DND-41 (cell line): ENCODE results near the gene SHB.

Experiments used
- ATAC-seq: fragments of 200-7000 bp; cut with Tn5 transposase; 3 replicates; pipeline ENCODE4 v1.9.1; 2021; ENCODE audit warnings: low read depth; ENCODE audit not compliant: insufficient read depth
- DNase-seq: peaks from one replicate; pipeline ENCODE4 v3.0.0-alpha.2; 2020
- H2AFZ ChIP-seq: 2 replicates; pipeline ENCODE4 v1.6.0; 2012; ENCODE audit warnings: low read depth, low read length
- H3K27ac ChIP-seq: 2 replicates; pipeline ENCODE4 v1.5.1; 2012; ENCODE audit warnings: low read length, inconsistent platforms
- H3K27me3 ChIP-seq: fragments of 200-600 bp; sonication (generic); 2 replicates; pipeline ENCODE4 v1.6.0; 2012; ENCODE audit warnings: low read length, mild to moderate bottlenecking, inconsistent platforms; ENCODE audit not compliant: insufficient read depth, poor library complexity
- H3K36me3 ChIP-seq: 2 replicates; pipeline ENCODE4 v1.5.1; 2012; ENCODE audit warnings: low read length, inconsistent platforms; ENCODE audit not compliant: insufficient read depth
- H3K4me1 ChIP-seq: 2 replicates; pipeline ENCODE4 v1.5.1; 2012; ENCODE audit warnings: mild to moderate bottlenecking, low read length; ENCODE audit not compliant: insufficient read depth
- H3K4me2 ChIP-seq: 2 replicates; pipeline ENCODE4 v1.6.0; 2012; ENCODE audit warnings: mild to moderate bottlenecking, moderate library complexity, low read length, inconsistent platforms; ENCODE audit not compliant: insufficient read depth
- H3K4me3 ChIP-seq, 2 experiments: fragments of 200-600 bp in 1 of 2; shearing (Covaris generic) in 1 of 2; 2 replicates each; pipeline ENCODE4 v1.5.1; 2012 to 2016; ENCODE audit warnings: inconsistent platforms in 2 of 2, low read length in 2 of 2, mild to moderate bottlenecking in 2 of 2, low read depth in 1 of 2, moderate library complexity in 1 of 2
- H3K79me2 ChIP-seq: 2 replicates; pipeline ENCODE4 v1.6.0; 2012; ENCODE audit warnings: low read length, inconsistent platforms; ENCODE audit not compliant: insufficient read depth
- H3K9ac ChIP-seq: 2 replicates; pipeline ENCODE4 v1.6.0; 2012; ENCODE audit warnings: low read depth, mild to moderate bottlenecking, inconsistent platforms, low read length, moderate library complexity
- H3K9me3 ChIP-seq: 2 replicates; pipeline ENCODE4 v1.5.1; 2012; ENCODE audit warnings: low read length, moderate library complexity, mild to moderate bottlenecking, inconsistent platforms; ENCODE audit not compliant: insufficient read depth, severe bottlenecking
- H4K20me1 ChIP-seq: 2 replicates; pipeline ENCODE4 v1.6.0; 2012; ENCODE audit warnings: low read length; ENCODE audit not compliant: insufficient read depth
- EZH2 ChIP-seq: IDR thresholded peaks from 3 replicates; pipeline ENCODE4 v1.6.1; 2012; ENCODE audit warnings: borderline replicate concordance, low read depth, mild to moderate bottlenecking, moderate library complexity, low read length, inconsistent platforms; ENCODE audit not compliant: severe bottlenecking
- TF ChIP-seq, protein P1 (sequence below): IDR thresholded peaks from 2 replicates; pipeline ENCODE4 v1.5.1; 2012; ENCODE audit warnings: borderline replicate concordance, low read length, moderate library complexity, mild to moderate bottlenecking; ENCODE audit not compliant: poor library complexity, severe bottlenecking; ENCODE audit errors: extremely low read depth

Gene SHB

DNA sequence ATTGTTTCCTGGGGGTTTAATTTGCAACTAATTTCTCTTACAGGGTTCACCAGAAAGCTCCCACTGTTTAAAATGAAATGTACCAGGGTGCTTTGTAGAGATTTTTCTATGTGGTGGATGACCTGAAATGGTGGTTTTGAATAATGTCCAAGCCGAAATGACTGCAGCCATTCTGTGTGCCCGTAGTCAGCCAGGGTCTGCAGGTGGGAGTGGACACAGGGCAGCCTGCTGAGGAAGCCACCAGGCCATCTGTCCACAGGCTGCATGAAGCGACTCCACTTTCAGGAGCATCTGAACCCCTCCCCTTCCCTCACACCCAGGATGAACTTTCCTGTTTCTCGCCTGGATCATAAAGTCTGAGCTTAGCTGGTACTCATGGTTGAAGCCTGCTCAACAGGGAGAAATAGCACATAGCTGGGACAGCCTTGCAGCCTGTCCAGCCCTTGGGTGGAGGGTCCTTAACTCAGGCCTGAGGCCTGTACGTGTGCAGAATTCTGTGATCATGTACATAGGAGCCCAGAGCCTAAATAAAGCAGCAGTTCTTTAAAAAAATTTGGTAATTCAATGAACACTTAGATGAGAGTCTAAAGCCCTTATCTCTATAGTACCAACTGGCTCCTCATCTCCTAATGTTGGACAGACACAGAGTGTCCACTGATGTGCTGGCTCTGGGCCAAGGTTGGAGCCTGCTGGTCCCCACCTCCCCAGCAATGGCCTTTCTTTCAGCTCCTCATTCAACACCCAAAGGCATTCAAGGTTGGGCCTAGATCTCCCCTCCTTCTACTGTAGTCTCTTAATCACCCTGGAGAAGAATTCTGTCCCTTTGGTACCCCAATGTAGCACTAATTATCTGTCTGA is 72.8 kb downstream of the SHB start:
- no peaks in the 10 kb centered on the region for H3K9me3 ChIP-seq
- no peak for DNase-seq
- no peak for TF ChIP-seq EZH2
- TF ChIP-seq, protein P1, sequence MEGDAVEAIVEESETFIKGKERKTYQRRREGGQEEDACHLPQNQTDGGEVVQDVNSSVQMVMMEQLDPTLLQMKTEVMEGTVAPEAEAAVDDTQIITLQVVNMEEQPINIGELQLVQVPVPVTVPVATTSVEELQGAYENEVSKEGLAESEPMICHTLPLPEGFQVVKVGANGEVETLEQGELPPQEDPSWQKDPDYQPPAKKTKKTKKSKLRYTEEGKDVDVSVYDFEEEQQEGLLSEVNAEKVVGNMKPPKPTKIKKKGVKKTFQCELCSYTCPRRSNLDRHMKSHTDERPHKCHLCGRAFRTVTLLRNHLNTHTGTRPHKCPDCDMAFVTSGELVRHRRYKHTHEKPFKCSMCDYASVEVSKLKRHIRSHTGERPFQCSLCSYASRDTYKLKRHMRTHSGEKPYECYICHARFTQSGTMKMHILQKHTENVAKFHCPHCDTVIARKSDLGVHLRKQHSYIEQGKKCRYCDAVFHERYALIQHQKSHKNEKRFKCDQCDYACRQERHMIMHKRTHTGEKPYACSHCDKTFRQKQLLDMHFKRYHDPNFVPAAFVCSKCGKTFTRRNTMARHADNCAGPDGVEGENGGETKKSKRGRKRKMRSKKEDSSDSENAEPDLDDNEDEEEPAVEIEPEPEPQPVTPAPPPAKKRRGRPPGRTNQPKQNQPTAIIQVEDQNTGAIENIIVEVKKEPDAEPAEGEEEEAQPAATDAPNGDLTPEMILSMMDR: no peak
- peaks cover 12% of the 10 kb centered on the region for H3K4me1 ChIP-seq
- H3K36me3 ChIP-seq: no peaks in the 10 kb centered on the region
- H3K4me3 ChIP-seq: no peak overlapping the region
- no peak overlapping the region for H3K9ac ChIP-seq
- H3K27me3 ChIP-seq: no peaks in the 10 kb centered on the region
- H3K79me2 ChIP-seq: no peaks in the 10 kb centered on the region
- H3K4me2 ChIP-seq: no peak overlapping the region
- H2AFZ ChIP-seq: no peak overlapping the region
- no peak for ATAC-seq
- H3K27ac ChIP-seq: no peak overlapping the region
- H4K20me1 ChIP-seq: no peaks in the 10 kb centered on the region

- ATAC-seq (no peak), DNase-seq (no peak)
- TF ChIP-seq EZH2: no peak
- TF ChIP-seq, protein P1: no peak
- Histone ChIP-seq H3K27ac (no peak overlapping the region), H4K20me1 (no peaks in the 10 kb centered on the region), H3K4me1 (peaks cover 12% of the 10 kb centered on the region), H3K4me3 (no peak overlapping the region), H2AFZ (no peak overlapping the region), H3K9ac (no peak overlapping the region), H3K79me2 (no peaks in the 10 kb centered on the region), H3K36me3 (no peaks in the 10 kb centered on the region), H3K9me3 (no peaks in the 10 kb centered on the region), H3K27me3 (no peaks in the 10 kb centered on the region), H3K4me2 (no peak overlapping the region)
These were observed 73.7 kb downstream of the SHB start for GRCh38 chr9:37995348-37995737.

DNA sequence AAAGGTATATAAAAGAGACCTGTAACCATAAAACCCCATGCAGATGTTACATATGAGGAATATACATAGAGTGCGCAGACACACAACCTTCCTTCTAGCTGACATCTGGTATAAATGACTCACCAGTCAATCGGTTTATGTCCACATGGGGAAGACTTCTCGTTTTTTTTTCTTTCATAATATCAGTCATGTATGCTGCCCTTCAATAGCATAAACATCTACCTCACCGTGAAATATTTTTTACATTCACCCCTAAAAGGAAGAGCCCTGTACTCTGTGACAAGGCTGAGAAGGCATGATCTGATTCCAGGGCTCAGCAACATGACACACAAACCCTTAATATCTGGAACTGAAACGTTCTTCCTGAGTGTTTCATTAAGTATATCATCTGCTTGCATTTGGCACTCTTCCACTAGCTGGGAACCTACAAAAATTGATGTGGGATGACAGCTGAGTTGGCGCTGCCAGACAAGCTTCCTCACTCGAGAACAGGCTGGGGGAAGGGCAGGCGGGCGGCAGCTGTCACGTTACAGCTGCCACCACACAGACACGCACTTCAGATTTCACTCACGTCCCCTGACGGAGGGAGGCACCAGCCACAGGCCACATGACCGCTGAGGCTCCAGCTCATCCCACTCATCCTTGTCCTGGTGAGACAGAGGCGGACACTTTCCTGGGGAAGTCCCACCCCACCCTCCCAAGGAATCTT is 74.2 kb downstream of the SHB start:
- H3K4me2 ChIP-seq: no peak overlapping the region
- H3K79me2 ChIP-seq: no peaks in the 10 kb centered on the region

More for the DNA sequence above, 74.2 kb downstream of the SHB start:
- H3K27ac ChIP-seq: no peak overlapping the region
- H3K27me3 ChIP-seq: no peaks in the 10 kb centered on the region
- H3K4me1 ChIP-seq: peaks cover 12% of the 10 kb centered on the region
- H3K36me3 ChIP-seq: no peaks in the 10 kb centered on the region
- DNase-seq: peak; percentile 45
- no peak for TF ChIP-seq EZH2
- TF ChIP-seq, protein P1: no peak
- no peak overlapping the region for H3K4me3 ChIP-seq
- H3K9ac ChIP-seq: no peak overlapping the region
- ATAC-seq: peak; percentile 72
- H2AFZ ChIP-seq: no peak overlapping the region
- H4K20me1 ChIP-seq: no peaks in the 10 kb centered on the region
- H3K9me3 ChIP-seq: no peaks in the 10 kb centered on the region
